Mesenchymal stem cell (in vitro differentiated cells and primary cell): ENCODE data around the gene CPZ.
A peak's percentile ranks its signal among the peaks of the same experiment; 100 is the strongest.

ENCODE experiments used
- DNase-seq: peaks from one replicate; pipeline ENCODE4 v3.0.0-alpha.2; 2013
- H2AFZ ChIP-seq: one replicate; pipeline ENCODE4 v1.6.1; 2013; ENCODE audit warnings: low read depth, mild to moderate bottlenecking, control low read depth, inconsistent platforms, low read length, moderate library complexity
- H2AK5ac ChIP-seq: 2 replicates; pipeline ENCODE4 v1.6.1; 2013; ENCODE audit warnings: low read length, moderate library complexity, mild to moderate bottlenecking, inconsistent platforms; ENCODE audit not compliant: severe bottlenecking
- H2BK120ac ChIP-seq: one replicate; pipeline ENCODE4 v1.6.1; 2013; ENCODE audit warnings: low read depth, mild to moderate bottlenecking, inconsistent platforms, low read length, moderate library complexity
- H2BK12ac ChIP-seq, 2 experiments: one replicate each; pipeline ENCODE4 v1.6.1; 2013; ENCODE audit warnings: inconsistent platforms in 2 of 2, low read length in 2 of 2, mild to moderate bottlenecking in 2 of 2, moderate library complexity in 2 of 2, control low read depth in 1 of 2
- H2BK15ac ChIP-seq: one replicate; pipeline ENCODE4 v1.6.1; 2013; ENCODE audit warnings: mild to moderate bottlenecking, low read depth, inconsistent platforms; ENCODE audit not compliant: poor library complexity, severe bottlenecking
- H2BK5ac ChIP-seq: 2 replicates; pipeline ENCODE4 v1.6.1; 2013; ENCODE audit warnings: low read depth, mild to moderate bottlenecking, low read length, control low read depth, inconsistent platforms; ENCODE audit not compliant: poor library complexity, severe bottlenecking
- H3K14ac ChIP-seq, 2 experiments: one replicate each; pipeline ENCODE4 v1.6.1; 2013; ENCODE audit warnings: inconsistent platforms in 2 of 2, low read length in 2 of 2, control low read depth in 1 of 2, mild to moderate bottlenecking in 1 of 2, moderate library complexity in 1 of 2
- H3K18ac ChIP-seq, 2 experiments: one replicate each; pipeline ENCODE4 v1.6.1; 2013; ENCODE audit warnings: inconsistent platforms in 2 of 2, low read length in 2 of 2, control low read depth in 1 of 2, low read depth in 1 of 2, mild to moderate bottlenecking in 1 of 2
- H3K23ac ChIP-seq, 2 experiments: one replicate each; pipeline ENCODE4 v1.6.1; 2013; ENCODE audit warnings: inconsistent platforms in 2 of 2, low read length in 2 of 2, mild to moderate bottlenecking in 2 of 2, moderate library complexity in 2 of 2, control low read depth in 1 of 2
- H3K27ac ChIP-seq: 2 replicates; pipeline ENCODE4 v1.5.1; 2013; ENCODE audit warnings: mild to moderate bottlenecking, moderate library complexity, low read length, control low read depth, inconsistent platforms; ENCODE audit not compliant: poor library complexity, severe bottlenecking
- H3K27me3 ChIP-seq, 2 experiments: 2 replicates each; pipeline versions ENCODE4 v1.6.1 to v1.7.0; 2013; ENCODE audit warnings: low read length in 2 of 2, mild to moderate bottlenecking in 2 of 2, moderate library complexity in 2 of 2, control low read depth in 1 of 2, inconsistent platforms in 1 of 2; ENCODE audit not compliant: control insufficient read depth in 1 of 2, insufficient read depth in 1 of 2
- H3K36me3 ChIP-seq, 2 experiments: 2 replicates each; pipeline versions ENCODE4 v1.6.1 to v1.7.0; 2013; ENCODE audit warnings: low read length in 2 of 2, control low read depth in 1 of 2, inconsistent platforms in 1 of 2, low read depth in 1 of 2, mild to moderate bottlenecking in 1 of 2; ENCODE audit not compliant: insufficient read depth in 2 of 2, control insufficient read depth in 1 of 2
- H3K4ac ChIP-seq, 2 experiments: one replicate each; pipeline ENCODE4 v1.6.1; 2013; ENCODE audit warnings: inconsistent platforms in 2 of 2, low read length in 2 of 2, mild to moderate bottlenecking in 2 of 2, moderate library complexity in 2 of 2, control low read depth in 1 of 2, low read depth in 1 of 2
- H3K4me1 ChIP-seq: 2 replicates; pipeline ENCODE4 v1.6.1; 2013; ENCODE audit warnings: low read depth, low read length, control low read depth; ENCODE audit not compliant: control insufficient read depth, insufficient read depth
- H3K4me2 ChIP-seq: 2 replicates; pipeline ENCODE4 v1.6.1; 2013; ENCODE audit warnings: low read length, mild to moderate bottlenecking, inconsistent platforms; ENCODE audit not compliant: poor library complexity, severe bottlenecking
- H3K4me3 ChIP-seq, 2 experiments: 2 replicates each; pipeline versions ENCODE4 v1.5.1 to v1.7.0; 2013; ENCODE audit warnings: low read length in 2 of 2, mild to moderate bottlenecking in 2 of 2, control low read depth in 1 of 2, low read depth in 1 of 2; ENCODE audit not compliant: insufficient read depth in 1 of 2
- H3K79me1 ChIP-seq: replicated peaks from 2 replicates; pipeline ENCODE4 v1.6.1; 2013; ENCODE audit warnings: mild to moderate bottlenecking, control low read depth, low read length, inconsistent platforms; ENCODE audit not compliant: poor library complexity, severe bottlenecking
- H3K9ac ChIP-seq: 2 replicates; pipeline ENCODE4 v1.7.0; 2013; ENCODE audit warnings: mild to moderate bottlenecking, low read length, moderate library complexity
- H3K9me3 ChIP-seq: 2 replicates; pipeline ENCODE4 v1.7.0; 2013; ENCODE audit warnings: mild to moderate bottlenecking, low read length; ENCODE audit not compliant: control insufficient read depth
- H4K8ac ChIP-seq: one replicate; pipeline ENCODE4 v1.6.1; 2013; ENCODE audit warnings: inconsistent platforms, mild to moderate bottlenecking, low read length, moderate library complexity
- H4K91ac ChIP-seq: one replicate; pipeline ENCODE4 v1.6.1; 2013; ENCODE audit warnings: mild to moderate bottlenecking, low read length, inconsistent platforms
- WGBS: methylation state at CpG from one replicate; pipeline ENCODE4 v1.1.7; 2013; ENCODE audit warnings: mixed read lengths; 5-methylcytosine and 5-hydroxymethylcytosine counted together

Gene CPZ

GRCh38 chr4:8594097-8595038 is 1.8 kb downstream of the CPZ start:
- H3K79me1 ChIP-seq: no peaks in the 10 kb centered on the region
- H3K27me3 ChIP-seq: peaks cover 39 to 56% of the 10 kb centered on the region in 2 experiments
- peak; percentile 77 for DNase-seq
- H2BK5ac ChIP-seq: no peak overlapping the region
- H3K18ac ChIP-seq: no peak overlapping the region
- peak overlapping the region in 1 of 2 experiments; percentile 79 for H3K4me3 ChIP-seq
- no peak overlapping the region for H3K4ac ChIP-seq
- peaks cover 51% of the 10 kb centered on the region for H3K4me1 ChIP-seq
- no peak overlapping the region for H2BK12ac ChIP-seq
- H4K8ac ChIP-seq: no peak overlapping the region
- no peak overlapping the region for H3K14ac ChIP-seq
- H3K23ac ChIP-seq: no peak overlapping the region
- H3K4me2 ChIP-seq: no peak overlapping the region
- no peaks in the 10 kb centered on the region for H3K9me3 ChIP-seq
- peaks cover 0 to 2% of the 10 kb centered on the region in 2 experiments for H3K36me3 ChIP-seq
- no peak overlapping the region for H2BK15ac ChIP-seq
- no peak overlapping the region for H2AK5ac ChIP-seq
- no peak overlapping the region for H3K27ac ChIP-seq
- peak overlapping the region; percentile 85 for H3K9ac ChIP-seq
- H4K91ac ChIP-seq: no peak overlapping the region
- 66% methylated on average over 20 of the region's 24 CpGs for WGBS
- no peak overlapping the region for H2BK120ac ChIP-seq
- H2AFZ ChIP-seq: no peak overlapping the region

DNA sequence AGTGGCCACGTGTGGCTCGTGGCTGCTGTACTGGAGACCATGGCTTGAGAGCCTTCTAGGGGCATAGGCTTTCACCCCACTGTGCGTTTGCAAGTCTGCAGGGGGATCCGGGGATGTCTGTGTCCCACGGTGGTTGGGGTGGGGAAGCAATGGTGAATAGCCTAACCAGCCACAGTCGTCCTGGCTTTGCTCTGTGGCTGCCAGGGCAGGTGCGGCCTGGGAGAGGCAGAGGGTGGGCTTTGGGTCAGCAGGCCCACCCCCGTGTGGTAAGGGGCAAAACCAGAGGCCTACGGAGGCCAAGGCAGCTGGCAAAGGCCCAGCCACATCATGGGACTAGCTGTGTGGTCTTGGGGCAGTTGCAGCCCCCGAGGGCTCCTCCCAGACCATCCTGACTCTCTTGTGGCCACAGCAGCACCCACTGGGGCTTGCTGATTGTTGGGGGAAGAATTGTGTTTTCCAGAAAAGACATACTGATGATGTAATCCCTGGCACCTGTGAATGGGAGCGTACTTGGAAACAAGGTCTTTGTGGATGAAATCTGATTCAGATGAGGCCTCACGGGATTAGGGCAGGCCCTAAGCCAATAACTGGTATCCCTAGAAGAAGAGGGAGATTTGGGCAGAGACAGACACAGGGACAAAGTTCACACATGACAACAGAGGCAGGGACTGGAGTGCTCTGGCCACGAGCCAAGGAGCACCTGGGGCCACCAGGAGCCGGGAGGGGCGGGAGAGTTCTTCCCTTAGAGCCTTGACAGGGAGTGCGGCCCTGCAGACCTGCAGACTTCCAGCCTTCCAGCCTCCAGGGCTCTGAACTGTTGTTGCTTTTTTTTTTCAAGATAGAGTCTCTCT is 2.9 kb downstream of the CPZ start:
- no peak overlapping the region for H2AK5ac ChIP-seq
- peaks cover 52% of the 10 kb centered on the region for H3K4me1 ChIP-seq
- no peak overlapping the region for H2BK5ac ChIP-seq
- H3K9me3 ChIP-seq: no peaks in the 10 kb centered on the region
- no peak overlapping the region for H2AFZ ChIP-seq
- H4K8ac ChIP-seq: no peak overlapping the region
- H3K4me2 ChIP-seq: no peak overlapping the region
- no peak overlapping the region for H4K91ac ChIP-seq
- H3K79me1 ChIP-seq: no peaks in the 10 kb centered on the region
- no peak overlapping the region for H3K14ac ChIP-seq
- H3K23ac ChIP-seq: no peak overlapping the region
- H3K27ac ChIP-seq: no peak overlapping the region
- WGBS: 72% methylated on average over 16 of the region's 16 CpGs
- H3K4ac ChIP-seq: no peak overlapping the region
- peaks cover 36 to 45% of the 10 kb centered on the region in 2 experiments for H3K27me3 ChIP-seq
- no peak for DNase-seq
- H2BK15ac ChIP-seq: no peak overlapping the region
- H3K18ac ChIP-seq: no peak overlapping the region
- H3K36me3 ChIP-seq: peaks cover 2 to 4% of the 10 kb centered on the region in 2 experiments
- H3K4me3 ChIP-seq: no peak overlapping the region
- no peak overlapping the region for H3K9ac ChIP-seq
- no peak overlapping the region for H2BK12ac ChIP-seq
- H2BK120ac ChIP-seq: no peak overlapping the region

DNA sequence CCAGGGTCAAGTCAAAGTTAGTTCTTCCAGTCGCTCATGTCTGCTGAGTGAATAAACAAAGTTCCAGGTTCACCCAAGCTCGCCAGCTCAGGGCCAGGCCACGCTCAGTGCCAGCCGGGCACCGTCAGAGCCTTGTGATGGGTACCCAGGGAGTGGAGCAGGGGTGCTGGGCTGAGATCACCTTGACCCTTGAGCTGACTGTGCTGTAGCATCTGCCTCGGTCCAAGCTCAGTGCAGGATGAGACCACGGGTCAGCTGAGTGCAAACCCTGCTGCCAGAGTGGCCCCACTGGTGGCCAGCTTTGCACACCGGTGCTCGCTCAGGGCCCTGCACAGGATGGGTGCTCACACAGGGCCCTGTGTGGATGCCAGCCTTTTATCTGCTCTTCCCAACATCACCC is 4.3 kb downstream of the CPZ start:
- H3K18ac ChIP-seq: no peak overlapping the region
- no peak overlapping the region for H3K4ac ChIP-seq
- no peak overlapping the region for H3K4me3 ChIP-seq
- H3K79me1 ChIP-seq: no peaks in the 10 kb centered on the region
- H3K14ac ChIP-seq: no peak overlapping the region
- H3K9me3 ChIP-seq: no peaks in the 10 kb centered on the region
- no peak overlapping the region for H3K4me2 ChIP-seq
- H2BK120ac ChIP-seq: no peak overlapping the region
- no peak overlapping the region for H2BK5ac ChIP-seq
- H3K4me1 ChIP-seq: peaks cover 46% of the 10 kb centered on the region
- no peak overlapping the region for H2BK12ac ChIP-seq
- no peak for DNase-seq
- no peak overlapping the region for H3K23ac ChIP-seq
- no peak overlapping the region for H4K8ac ChIP-seq
- peak overlapping the region; percentile 27 for H4K91ac ChIP-seq
- 80% methylated on average over 9 of the region's 9 CpGs for WGBS
- no peak overlapping the region for H2AFZ ChIP-seq
- no peak overlapping the region for H3K9ac ChIP-seq
- no peak overlapping the region for H2BK15ac ChIP-seq
- H3K27ac ChIP-seq: no peak overlapping the region
- peaks cover 21 to 33% of the 10 kb centered on the region in 2 experiments for H3K27me3 ChIP-seq
- H2AK5ac ChIP-seq: no peak overlapping the region
- peaks cover 5 to 10% of the 10 kb centered on the region in 2 experiments for H3K36me3 ChIP-seq

DNA sequence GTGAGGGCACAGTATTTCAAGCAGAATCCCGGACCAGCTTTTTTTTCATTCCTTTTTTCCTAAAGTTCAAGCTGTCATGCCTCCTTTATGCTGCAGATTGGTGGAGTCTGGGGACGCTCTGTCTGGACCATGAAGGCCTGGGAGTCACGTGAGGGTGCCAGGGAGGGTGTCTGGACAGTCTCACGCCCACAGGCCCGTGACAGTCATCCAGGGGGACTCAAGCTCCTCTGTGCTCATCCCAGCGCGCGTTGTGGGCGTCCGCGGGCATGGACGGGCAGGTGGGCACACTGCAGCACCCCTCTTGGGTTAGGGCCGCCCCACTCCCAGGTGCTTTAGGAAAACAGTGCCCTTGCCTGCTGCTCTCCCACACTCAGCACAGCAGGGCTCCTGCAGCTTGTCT is 4.8 kb downstream of the CPZ start:
- Histone ChIP-seq H3K18ac (no peak overlapping the region), H3K4me1 (peaks cover 43% of the 10 kb centered on the region), H3K9ac (no peak overlapping the region), H3K23ac (no peak overlapping the region), H4K91ac (no peak overlapping the region), H3K14ac (no peak overlapping the region), H3K4ac (no peak overlapping the region), H3K27me3 (peaks cover 17 to 33% of the 10 kb centered on the region in 2 experiments), H2BK5ac (no peak overlapping the region), H2BK15ac (no peak overlapping the region), H3K9me3 (no peaks in the 10 kb centered on the region), H3K27ac (no peak overlapping the region), H3K36me3 (peaks cover 5 to 10% of the 10 kb centered on the region in 2 experiments), H3K4me2 (no peak overlapping the region), H2AFZ (no peak overlapping the region), H3K4me3 (no peak overlapping the region), H2BK12ac (no peak overlapping the region), H4K8ac (no peak overlapping the region), H3K79me1 (no peaks in the 10 kb centered on the region), H2BK120ac (no peak overlapping the region), H2AK5ac (no peak overlapping the region)
- no peak for DNase-seq
- 79% methylated on average over 13 of the region's 13 CpGs for WGBS
